Activated CD8-positive, alpha-beta memory T cell treated with anti-CD3 and anti-CD28 coated beads, Interleukin-2, amount 50 U/mL, for 24 hours (primary cell): ENCODE results near the gene ITPR3.
"Not testable (repeated sequence)": the region's sequence is repeated elsewhere in the genome, so short reads cannot be mapped to it uniquely, and the experiment has no call there.

ENCODE experiments used
- DNase-seq: peaks from one replicate; pipeline ENCODE4 v3.0.0-alpha.2; 2020; ENCODE audit errors: extremely low read depth

Gene ITPR3

GRCh38 chr6:33613795-33614168 lies 7.3 kb upstream of the ITPR3 start:
- no peak for DNase-seq

GRCh38 chr6:33616113-33616512 lies 5.0 kb upstream of the ITPR3 start:
- no peak for DNase-seq

GRCh38 chr6:33616913-33617312 lies 4.2 kb upstream of the ITPR3 start:
- DNase-seq, result no peak

- DNase-seq, result no peak
These were observed 1.8 kb upstream of the ITPR3 start for GRCh38 chr6:33619166-33619840.

- DNase-seq, result no peak
These were observed 815 bp upstream of the ITPR3 start for GRCh38 chr6:33620158-33620855.

DNA sequence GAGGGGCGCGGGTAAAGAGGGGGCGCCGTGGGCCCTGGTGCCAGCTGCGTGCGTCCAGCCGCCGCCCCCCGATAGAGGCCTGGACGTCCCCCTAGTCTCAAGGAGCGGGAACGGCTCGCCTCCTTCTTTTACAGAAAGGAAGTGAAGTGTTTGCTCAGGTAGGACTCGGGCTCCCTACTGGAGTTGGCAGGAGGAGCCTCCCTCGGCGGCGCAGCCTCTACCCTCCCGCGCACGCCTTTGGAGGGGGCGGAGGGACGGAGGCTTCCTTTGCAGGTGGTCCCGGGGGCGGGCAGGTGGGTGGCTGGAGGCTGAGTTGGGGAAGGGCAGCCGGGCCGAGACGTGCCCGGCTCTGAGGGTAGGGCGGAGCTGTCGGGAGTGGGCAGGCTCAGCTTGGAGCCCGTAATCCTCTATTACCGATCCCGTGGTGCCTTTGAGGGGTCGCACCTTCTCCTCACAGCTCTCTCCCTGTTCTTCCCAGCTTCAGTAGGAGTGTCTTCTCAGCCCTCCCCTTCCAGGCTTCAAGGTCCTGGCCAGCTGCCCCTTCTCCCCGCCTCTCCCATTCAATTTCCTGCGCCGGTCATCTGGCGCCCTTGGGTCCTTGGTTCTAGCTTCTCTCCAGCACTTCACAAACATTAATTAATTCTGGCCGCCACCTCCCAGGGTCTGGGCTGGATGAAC lies 728 bp downstream of the ITPR3 start:
- DNase-seq, result no peak

GRCh38 chr6:33622456-33623431 lies 1.6 kb downstream of the ITPR3 start:
- DNase-seq, result no peak

DNA sequence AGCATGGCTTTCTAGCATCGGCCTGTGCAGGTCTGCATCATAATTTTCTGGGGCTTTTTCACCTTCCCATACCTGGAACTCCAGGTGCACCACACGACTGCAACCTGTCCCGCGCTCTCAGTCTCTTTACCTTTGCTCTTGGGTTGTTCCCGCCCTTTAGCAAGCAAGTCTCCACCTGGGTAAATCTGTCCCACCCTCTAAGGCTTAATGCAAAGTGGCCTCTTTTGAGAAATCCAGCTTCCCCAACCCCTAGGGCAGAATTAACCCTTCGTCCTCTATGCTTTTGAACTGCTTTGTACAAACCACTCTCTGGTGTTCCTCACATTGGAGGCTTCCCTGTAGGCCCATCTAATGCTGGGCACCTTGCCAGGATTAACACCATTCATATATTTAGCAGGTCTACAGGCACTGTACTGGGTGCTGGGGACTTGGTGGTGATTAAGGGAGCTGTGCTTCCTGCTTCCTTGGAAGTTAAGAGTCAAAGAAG lies 2.8 kb downstream of the ITPR3 start:
- DNase-seq, result no peak

DNA sequence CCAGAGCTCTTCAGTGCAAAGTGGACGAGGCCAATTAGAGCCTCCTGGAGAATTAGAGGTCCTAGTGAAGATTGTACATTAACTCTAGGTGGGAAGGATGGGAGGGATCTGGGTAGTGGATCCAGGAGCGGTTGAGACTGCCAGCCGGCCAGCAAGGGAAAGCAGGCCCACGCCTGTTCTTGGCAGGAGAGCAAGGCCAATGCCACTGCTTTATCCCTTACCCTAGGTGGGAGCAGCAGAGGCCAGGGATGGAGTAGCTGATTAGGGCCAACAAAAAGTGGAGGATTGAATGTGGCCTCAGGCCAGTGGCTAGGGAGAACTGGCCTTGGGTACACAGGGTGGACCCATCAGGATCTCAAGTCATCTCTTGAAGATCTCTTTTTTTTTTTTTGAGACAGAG lies 3.7 kb downstream of the ITPR3 start:
- DNase-seq, result no peak

DNA sequence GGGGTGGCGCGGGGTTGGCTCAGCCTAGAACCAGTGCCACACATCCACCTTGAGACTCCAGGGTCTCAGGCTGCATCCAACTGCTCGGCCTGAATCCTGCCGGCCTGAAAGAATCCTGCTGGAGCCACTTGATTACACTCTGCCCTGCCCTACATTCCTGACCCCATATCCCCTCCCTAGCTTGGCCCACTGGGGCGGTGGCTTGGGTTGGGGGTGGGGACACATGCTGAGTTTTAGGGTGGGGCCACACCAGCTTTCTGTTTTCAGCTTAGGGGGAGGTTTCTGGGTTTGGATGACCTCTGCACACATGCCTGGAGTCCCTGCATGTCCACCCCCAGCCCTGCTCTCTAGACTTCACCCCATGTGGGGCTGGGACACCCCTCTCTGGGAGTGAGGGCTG lies 6.8 kb downstream of the ITPR3 start:
- no peak for DNase-seq

DNA sequence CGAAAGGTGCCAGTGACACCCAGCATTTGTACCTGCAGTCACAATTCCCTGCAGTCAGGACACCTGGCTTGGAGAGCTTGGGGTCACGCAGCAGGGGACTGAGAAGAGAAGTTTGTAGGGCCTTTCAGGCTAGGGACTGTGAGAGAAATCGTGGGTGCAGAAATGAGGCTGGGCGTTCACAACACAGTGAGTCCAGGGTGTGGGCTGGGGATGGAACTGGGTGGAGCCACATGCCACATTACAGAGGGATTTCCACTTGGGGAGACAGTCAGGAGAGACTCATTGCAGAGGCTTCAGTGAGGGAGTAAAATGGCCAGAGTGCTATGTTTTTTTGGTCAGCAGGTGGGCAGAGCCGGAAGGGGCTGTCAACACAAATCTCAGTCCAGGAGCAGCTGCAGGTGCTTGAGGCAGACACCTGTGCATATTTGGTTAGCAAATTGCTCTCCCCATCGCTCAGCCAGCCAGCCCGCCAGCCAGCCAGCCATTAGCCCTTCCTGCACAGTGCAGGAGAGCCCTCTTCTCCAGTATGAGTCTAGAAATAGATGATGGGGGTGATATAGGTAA lies 7.4 kb downstream of the ITPR3 start:
- DNase-seq, result no peak

GRCh38 chr6:33630014-33630413 lies 8.9 kb downstream of the ITPR3 start:
- DNase-seq, result no peak

DNA sequence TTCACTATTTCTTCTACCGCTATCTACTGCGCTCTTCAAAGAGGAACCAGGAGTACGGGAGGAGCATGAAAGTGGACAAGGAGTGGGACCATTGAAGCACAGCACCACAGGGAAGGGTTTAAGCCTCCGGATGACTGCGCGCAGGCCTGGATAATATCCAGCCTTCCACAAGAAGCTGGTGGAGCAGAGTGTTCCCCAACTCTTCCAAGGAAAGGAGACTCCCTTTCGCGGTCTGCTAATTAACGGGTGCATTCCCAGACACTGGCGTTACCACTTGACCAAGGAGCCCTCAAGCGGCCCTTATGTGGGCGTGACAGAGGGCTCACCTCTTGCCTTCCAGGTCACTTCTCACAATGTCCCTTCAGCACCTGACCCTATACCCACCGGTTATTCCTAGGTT lies 10.4 kb downstream of the ITPR3 start:
- DNase-seq, result not testable (repeated sequence)

- no peak for DNase-seq
These were observed 10.9 kb downstream of the ITPR3 start for GRCh38 chr6:33631971-33632557.

DNA sequence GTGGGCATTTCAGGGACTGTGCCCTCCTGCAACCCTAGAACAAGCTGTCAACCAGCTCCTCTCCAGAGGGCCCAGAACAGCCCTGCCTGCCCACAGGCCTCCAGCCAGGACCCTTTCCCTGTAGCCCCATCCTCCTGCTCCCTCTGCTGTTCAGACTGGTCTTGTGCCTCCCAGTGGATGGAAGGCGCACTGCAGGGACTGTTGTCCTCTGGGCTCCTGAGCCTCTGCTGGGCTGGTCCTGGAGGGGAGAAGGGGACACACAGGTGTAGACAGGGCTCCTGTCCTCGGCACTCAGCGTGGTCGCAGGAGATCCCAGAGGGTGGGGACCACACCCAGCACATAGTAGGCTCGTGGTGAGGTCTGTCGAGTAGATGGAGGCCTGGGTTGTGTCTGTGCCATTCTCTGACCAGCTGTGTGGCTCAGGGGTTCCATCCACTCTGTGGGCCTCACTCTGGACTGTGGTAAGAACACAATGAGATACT lies 11.5 kb downstream of the ITPR3 start:
- no peak for DNase-seq

GRCh38 chr6:33633084-33633461 lies 12.0 kb downstream of the ITPR3 start:
- no peak for DNase-seq

GRCh38 chr6:33633462-33634158 lies 12.5 kb downstream of the ITPR3 start:
- no peak for DNase-seq

DNA sequence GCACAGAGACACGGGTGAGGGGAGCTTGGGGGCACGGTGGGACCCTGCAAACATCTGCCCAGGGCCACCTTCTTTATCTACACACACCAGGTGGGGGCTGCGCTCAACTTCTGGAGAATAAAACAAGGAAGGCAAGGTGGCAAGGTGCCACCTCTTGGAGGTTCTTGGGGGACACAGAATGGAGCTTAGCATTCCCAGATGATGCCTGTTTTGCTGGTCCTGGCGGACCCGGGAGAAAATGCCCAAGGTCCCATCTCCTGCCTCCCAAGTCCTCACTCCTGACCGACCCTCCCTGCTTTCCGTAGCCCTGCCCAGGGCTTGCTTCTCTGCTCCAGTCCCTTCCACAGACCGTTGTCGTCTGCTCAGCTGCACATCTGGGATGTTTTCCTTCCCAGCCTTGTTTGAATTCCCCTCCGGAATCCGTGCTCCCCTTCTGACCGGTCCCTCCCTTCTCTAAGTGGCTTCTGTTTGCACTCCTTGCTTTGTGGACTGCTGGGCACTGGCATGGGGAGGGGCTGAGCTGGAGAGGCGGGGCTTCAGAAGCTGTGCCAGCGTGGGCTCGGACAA lies 13.1 kb downstream of the ITPR3 start:
- no peak for DNase-seq

DNA sequence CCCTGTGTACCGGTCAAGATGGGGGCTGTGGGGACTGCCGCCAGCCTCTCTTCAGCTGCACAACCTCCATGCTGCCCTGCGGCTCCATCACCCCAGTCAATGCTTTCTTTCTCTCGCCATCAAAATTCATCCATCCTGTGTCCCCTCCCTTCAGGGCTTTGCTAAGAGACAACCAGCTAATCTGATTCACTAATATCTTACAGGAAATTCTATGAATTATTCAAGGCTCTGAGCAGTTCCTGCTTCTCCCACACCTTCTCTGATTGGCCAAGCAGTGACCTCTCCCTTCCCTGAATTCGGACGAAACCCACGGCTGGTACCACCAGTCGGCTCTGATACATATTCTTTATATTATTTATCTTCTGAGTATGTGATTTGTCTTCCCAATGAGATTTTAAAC lies 13.8 kb downstream of the ITPR3 start:
- no peak for DNase-seq

- no peak for DNase-seq
These were observed 15.5 kb downstream of the ITPR3 start for GRCh38 chr6:33636655-33637054.
